Measurements from ENCODE around the gene HNRNPA2B1.
"Not testable (repeated sequence)": the region's sequence is repeated elsewhere in the genome, so short reads cannot be mapped to it uniquely, and the experiment has no call there.

HNRNPA2B1 gene

DNA sequence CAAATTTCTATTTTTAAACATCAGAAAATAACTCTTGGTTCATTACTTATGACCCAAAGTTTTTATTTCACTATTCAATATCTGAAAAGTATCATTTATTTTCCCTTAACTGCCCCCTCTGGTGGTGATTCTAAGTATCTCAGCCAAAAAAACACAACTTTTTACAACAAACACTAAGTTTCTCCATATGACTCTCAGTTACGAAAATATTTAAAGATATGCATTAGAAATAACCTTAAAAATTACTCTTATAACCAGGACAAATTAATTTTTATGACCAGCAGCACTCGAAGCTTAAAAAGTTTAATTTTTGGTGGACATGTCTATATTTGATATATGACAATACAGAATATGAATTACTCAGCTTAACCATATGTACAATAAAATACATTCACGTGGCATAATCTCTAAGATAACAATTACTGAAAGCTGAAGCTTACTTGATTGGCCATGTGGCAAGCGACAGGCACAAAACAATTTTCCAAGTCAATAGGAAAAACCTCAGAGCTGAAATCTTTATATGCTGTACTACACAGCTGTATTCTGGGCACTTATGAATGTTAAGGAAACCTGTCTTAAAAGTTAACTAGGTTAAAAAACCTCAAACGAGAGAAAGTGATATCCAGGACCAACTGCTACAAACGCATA lies 2.3 kb downstream of the HNRNPA2B1 start:
- TF ChIP-seq, protein P1, sequence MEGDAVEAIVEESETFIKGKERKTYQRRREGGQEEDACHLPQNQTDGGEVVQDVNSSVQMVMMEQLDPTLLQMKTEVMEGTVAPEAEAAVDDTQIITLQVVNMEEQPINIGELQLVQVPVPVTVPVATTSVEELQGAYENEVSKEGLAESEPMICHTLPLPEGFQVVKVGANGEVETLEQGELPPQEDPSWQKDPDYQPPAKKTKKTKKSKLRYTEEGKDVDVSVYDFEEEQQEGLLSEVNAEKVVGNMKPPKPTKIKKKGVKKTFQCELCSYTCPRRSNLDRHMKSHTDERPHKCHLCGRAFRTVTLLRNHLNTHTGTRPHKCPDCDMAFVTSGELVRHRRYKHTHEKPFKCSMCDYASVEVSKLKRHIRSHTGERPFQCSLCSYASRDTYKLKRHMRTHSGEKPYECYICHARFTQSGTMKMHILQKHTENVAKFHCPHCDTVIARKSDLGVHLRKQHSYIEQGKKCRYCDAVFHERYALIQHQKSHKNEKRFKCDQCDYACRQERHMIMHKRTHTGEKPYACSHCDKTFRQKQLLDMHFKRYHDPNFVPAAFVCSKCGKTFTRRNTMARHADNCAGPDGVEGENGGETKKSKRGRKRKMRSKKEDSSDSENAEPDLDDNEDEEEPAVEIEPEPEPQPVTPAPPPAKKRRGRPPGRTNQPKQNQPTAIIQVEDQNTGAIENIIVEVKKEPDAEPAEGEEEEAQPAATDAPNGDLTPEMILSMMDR (IDR thresholded peaks at IDR 0.05; ENCODE audit: low read length, missing control alignments), result peak; percentile 67
- DNase-seq (ENCODE audit: low read depth), result peak; percentile 53
- H3K4me3 ChIP-seq (replicated peaks; ENCODE audit: low read depth, low read length), result peak overlapping the region; percentile 91

DNA sequence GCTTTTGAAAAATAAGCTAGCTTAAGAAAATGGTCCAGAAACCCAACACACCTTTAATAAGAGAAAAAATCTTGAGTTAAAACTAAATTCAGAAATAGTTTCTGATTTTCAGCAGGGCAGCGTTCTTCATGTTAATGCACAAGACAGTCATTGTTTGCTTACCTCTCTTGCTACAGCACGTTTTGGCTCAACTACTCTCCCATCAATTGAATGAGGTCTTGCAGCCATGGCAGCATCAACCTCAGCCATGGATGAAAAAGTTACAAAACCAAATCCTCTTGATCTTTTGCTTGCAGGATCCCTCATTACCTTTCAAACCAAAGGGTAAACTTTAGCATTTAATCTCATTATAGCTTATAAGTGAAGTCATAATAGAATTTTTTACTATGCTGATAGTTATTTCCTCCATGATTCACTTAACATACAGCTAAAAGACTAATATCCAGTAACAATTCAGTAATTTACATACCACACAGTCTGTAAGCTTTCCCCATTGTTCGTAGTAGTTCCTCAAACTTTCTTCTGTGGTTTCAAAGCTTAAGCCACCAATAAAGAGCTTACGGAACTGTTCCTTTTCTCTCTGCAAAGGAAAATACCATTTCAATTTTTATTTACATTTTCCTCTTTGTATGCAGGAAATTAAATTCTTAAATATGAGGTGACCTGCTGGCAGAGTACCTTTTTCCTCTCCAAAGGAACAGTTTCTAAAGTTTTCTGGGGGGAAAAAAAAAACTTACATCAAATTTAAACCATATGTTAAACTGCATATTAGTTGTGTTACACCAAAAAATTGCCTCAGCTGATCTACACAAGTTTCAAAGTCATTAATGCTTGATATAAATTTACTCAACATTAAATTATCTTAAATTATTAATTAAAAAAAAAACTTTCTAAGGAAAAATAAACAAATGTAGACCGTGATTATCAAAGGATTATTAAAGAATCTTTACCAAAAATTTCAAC lies 3.1 kb downstream of the HNRNPA2B1 start:
- no peak for DNase-seq (ENCODE audit: low read depth)
- peak overlapping the region; percentile 91 for H3K4me3 ChIP-seq (replicated peaks; ENCODE audit: low read depth, low read length)
- TF ChIP-seq, protein P1 (IDR thresholded peaks at IDR 0.05; ENCODE audit: low read length, missing control alignments), result no peak

DNA sequence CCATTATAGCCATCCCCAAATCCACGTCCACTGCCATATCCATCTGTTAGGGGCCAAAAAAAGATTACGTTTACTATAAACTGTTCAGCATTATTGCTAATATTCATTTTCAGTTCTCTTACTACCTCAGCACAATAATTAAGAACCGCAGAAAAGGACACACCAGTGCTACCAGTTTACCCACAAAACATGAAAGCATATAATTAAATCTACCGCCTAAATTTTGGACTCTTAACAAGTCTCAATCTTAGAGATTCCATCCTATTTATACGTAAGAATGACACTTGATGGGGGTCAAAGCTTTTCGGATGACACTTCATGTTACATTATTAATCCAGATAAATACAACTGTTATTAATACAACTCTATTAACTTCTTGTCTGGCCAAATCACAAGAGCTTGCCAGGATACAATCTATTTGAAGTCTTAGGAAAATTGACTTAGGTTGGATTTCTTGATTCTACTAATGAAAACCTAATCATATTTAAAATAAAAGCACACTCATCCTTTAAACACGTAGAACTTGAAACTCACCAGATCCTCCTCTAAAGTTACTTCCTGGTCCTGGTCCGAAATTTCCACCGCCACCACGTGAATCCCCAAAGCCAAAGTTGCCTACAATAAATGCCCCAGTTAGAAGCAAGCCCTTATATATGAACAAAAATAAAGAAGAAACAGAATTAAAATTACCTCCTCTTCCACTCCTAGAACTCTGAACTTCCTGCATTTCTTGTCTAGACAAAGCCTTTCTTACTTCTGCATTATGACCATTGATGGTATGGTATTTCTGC lies 4.5 kb downstream of the HNRNPA2B1 start:
- peak overlapping the region; percentile 1 for H3K4me3 ChIP-seq (replicated peaks; ENCODE audit: low read depth, low read length)

DNA sequence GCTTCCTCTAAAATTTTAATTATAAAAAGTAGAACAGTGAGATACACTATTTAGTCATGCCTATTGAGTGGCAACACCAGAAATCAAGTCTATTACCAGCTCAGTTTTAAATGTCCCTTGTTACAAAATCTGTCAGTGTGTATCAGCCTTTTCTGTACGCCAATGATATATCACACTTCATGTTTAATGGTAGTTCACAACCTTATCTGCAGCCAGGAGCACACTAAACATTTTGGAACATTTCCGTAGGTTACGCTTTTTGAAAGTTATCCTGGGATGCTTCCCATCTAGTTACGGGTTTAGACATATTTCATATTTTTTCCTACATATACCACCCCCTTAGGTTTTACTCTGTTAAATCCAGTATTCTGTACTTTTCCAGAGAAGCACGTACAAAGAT lies 5.4 kb downstream of the HNRNPA2B1 start:
- TF ChIP-seq, protein P1 (IDR thresholded peaks at IDR 0.05; ENCODE audit: low read length, missing control alignments), result no peak
- H3K4me3 ChIP-seq (replicated peaks; ENCODE audit: low read depth, low read length), result no peak overlapping the region
- DNase-seq (ENCODE audit: low read depth), result no peak

More for the DNA sequence above, 4.5 kb downstream of the HNRNPA2B1 start:
- TF ChIP-seq, protein P1 (IDR thresholded peaks at IDR 0.05; ENCODE audit: low read length, missing control alignments), result no peak
- no peak for DNase-seq (ENCODE audit: low read depth)

DNA sequence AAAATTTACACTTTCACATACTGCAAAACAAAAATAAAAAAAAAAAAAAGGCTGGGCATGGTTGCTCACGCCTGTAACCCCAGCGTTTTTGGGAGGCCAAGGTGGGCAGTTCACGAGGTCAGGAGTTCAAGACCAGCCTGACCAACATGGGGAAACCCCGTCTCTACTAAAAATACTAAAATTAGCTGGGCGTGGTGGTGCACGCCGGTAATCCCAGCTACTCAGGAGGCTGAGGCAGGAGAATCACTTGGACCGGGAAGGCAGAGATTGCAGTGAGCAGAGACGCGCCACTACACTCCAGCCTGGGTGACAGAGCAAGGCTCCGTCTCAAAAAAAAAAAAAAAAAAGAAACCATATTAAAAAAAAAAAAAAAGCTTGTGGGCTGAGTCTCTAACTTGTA lies 5.8 kb downstream of the HNRNPA2B1 start:
- not testable (repeated sequence) for DNase-seq (ENCODE audit: low read depth); H3K4me3 ChIP-seq (replicated peaks; ENCODE audit: low read depth, low read length)

DNA sequence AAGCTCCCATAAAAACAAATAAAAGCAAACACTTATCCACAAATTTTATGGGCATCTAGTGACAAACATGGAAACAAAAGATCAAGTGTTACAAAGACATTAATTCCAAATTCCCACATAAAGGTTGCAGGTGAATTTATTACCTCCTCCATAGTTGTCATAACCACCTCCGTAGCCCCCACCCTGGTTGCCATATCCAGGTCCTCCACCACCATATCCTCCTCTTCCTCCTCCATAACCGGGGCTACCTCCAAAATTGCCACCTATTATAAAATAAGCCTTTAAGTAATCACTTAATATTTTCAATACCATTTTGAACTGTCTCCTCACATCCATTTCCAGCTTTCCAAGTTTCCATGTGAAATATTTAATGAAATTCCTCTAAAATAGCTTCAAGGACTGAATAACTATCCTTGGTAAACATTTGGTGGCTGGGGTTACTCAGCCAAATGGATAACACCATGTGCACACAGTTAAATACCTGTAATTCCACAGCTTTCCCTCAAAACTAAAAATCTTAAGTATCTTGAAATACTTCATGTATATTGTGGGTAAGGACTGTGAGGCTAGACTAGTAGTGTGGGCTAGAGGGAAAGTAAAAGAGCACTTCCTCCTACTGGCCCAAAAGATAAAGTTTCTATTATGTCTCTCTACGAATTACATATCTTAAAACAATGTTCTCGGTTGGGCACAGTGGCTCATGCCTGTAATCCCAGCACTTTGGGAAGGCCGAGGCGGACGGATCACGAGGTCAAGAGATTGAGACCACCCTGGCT lies 6.9 kb downstream of the HNRNPA2B1 start:
- DNase-seq (ENCODE audit: low read depth), result no peak
- no peak overlapping the region for H3K4me3 ChIP-seq (replicated peaks; ENCODE audit: low read depth, low read length)
- TF ChIP-seq, protein P1 (IDR thresholded peaks at IDR 0.05; ENCODE audit: low read length, missing control alignments), result no peak
